WTC11 (cell line): Measurements from ENCODE around the gene RFLNA. TPM values are rescaled to one million over a fixed set of nuclear protein-coding genes. Genes with fewer than 3 reads are reported as not detected.

ENCODE experiments used
- ATAC-seq: fragments of 200-7000 bp; cut with Tn5 transposase; 2 replicates; pipeline ENCODE4 v1.10.0; 2021; ENCODE audit warnings: mild to moderate bottlenecking, moderate library complexity
- CTCF ChIA-PET: fragments of 300-600 bp; sonication (Branson Sonifier 250); formaldehyde crosslinking; loops from one replicate; lab custom pipeline; 2021; ENCODE audit warnings: antibody characterized with exemption; lab: Charles Lee
- POLR2A ChIA-PET: fragments of 350-600 bp; sonication (Branson Sonifier 250); formaldehyde crosslinking; loops from one replicate; lab custom pipeline; 2021; ENCODE audit warnings: antibody characterized with exemption; lab: Charles Lee
- DNase-seq: peaks from one replicate; pipeline ENCODE4 v3.0.0; 2021; ENCODE audit warnings: low spot score
- H3K27ac Mint-ChIP-seq: 2 replicates; pipeline ENCODE4 v1.8.0; 2021; ENCODE audit warnings: mixed read lengths
- H3K27me3 Mint-ChIP-seq: 2 replicates; pipeline ENCODE4 v1.8.0; 2021; ENCODE audit warnings: low read depth, mild to moderate bottlenecking, moderate library complexity, mixed read lengths
- H3K36me3 Mint-ChIP-seq: 2 replicates; pipeline ENCODE4 v1.8.0; 2021; ENCODE audit warnings: mixed read lengths
- H3K4me1 Mint-ChIP-seq: 2 replicates; pipeline ENCODE4 v1.8.0; 2022; ENCODE audit warnings: mixed read lengths
- H3K4me3 Mint-ChIP-seq: 2 replicates; pipeline ENCODE4 v1.8.0; 2021; ENCODE audit warnings: mild to moderate bottlenecking, moderate library complexity, mixed read lengths
- H3K9me3 Mint-ChIP-seq: 2 replicates; pipeline ENCODE4 v1.8.0; 2021; ENCODE audit warnings: mixed read lengths
- E2F4 ChIP-seq: sonication (generic); formaldehyde crosslinking; IDR thresholded peaks from 2 replicates; pipeline ENCODE4 v1.8.1; 2022; ENCODE audit warnings: low read depth, mild to moderate bottlenecking, moderate library complexity, missing genetic modification reagents, borderline replicate concordance
- EMX1 ChIP-seq: fragments of 250-450 bp; sonication (Bioruptor Pico); IDR thresholded peaks from 2 replicates; pipeline ENCODE4 v1.8.0; 2021; ENCODE audit warnings: mild to moderate bottlenecking
- FOXK1 ChIP-seq: sonication (generic); formaldehyde crosslinking; IDR thresholded peaks from 2 replicates; pipeline ENCODE4 v1.8.0; 2022; ENCODE audit warnings: mild to moderate bottlenecking, moderate library complexity, missing genetic modification reagents
- MLX ChIP-seq: sonication (generic); formaldehyde crosslinking; IDR thresholded peaks from 2 replicates; pipeline ENCODE4 v1.8.1; 2023; ENCODE audit warnings: mild to moderate bottlenecking, missing genetic modification reagents, moderate library complexity
- OVOL2 ChIP-seq: fragments of 250-450 bp; sonication (Bioruptor Pico); IDR thresholded peaks from 2 replicates; pipeline ENCODE4 v1.9.0; 2021; ENCODE audit warnings: mild to moderate bottlenecking, borderline replicate concordance
- PRRX2 ChIP-seq: fragments of 250-450 bp; sonication (Bioruptor Pico); IDR thresholded peaks from 2 replicates; pipeline ENCODE4 v1.8.0; 2021; ENCODE audit warnings: mild to moderate bottlenecking
- RELA ChIP-seq: sonication (generic); formaldehyde crosslinking; IDR thresholded peaks from 2 replicates; pipeline ENCODE4 v1.8.1; 2022; ENCODE audit warnings: missing genetic modification reagents, mild to moderate bottlenecking, borderline replicate concordance
- SMAD4 ChIP-seq: sonication (generic); formaldehyde crosslinking; IDR thresholded peaks from 2 replicates; pipeline ENCODE4 v1.8.0; 2022; ENCODE audit warnings: mild to moderate bottlenecking, missing genetic modification reagents
- SOX15 ChIP-seq: fragments of 250-450 bp; sonication (Bioruptor Pico); IDR thresholded peaks from 2 replicates; pipeline ENCODE4 v1.9.0; 2021; ENCODE audit warnings: mild to moderate bottlenecking
- STAT6 ChIP-seq: sonication (generic); formaldehyde crosslinking; conservative IDR thresholded peaks from 2 replicates; pipeline ENCODE4 v1.8.1; 2023; ENCODE audit warnings: mild to moderate bottlenecking, low read depth, missing genetic modification reagents, moderate library complexity
- TCF7 ChIP-seq: sonication (generic); formaldehyde crosslinking; IDR thresholded peaks from 2 replicates; pipeline ENCODE4 v1.8.0; 2022; ENCODE audit warnings: mild to moderate bottlenecking, low read depth, missing genetic modification reagents, moderate library complexity
- ZBTB21 ChIP-seq: sonication (generic); formaldehyde crosslinking; IDR thresholded peaks from 2 replicates; pipeline ENCODE4 v1.8.1; 2023; ENCODE audit warnings: mild to moderate bottlenecking, missing genetic modification reagents, borderline replicate concordance
- total RNA-seq: library from RNA; stranded (reverse); gene quantifications from 3 replicates; pipeline ENCODE4 v1.2.3, GENCODE V29; 2021
- TF ChIP-seq, protein P1 (sequence below): fragments of 250-450 bp; sonication (Bioruptor Pico); IDR thresholded peaks from 2 replicates; pipeline ENCODE4 v2.1.2; 2022; ENCODE audit warnings: mild to moderate bottlenecking, moderate library complexity
- TF ChIP-seq, protein P2 (sequence below): fragments of 250-450 bp; sonication (Bioruptor Pico); IDR thresholded peaks from 2 replicates; pipeline ENCODE4 v1.8.0; 2021; ENCODE audit warnings: mild to moderate bottlenecking
- TF ChIP-seq, protein P3 (sequence below): sonication (generic); formaldehyde crosslinking; IDR thresholded peaks from 2 replicates; pipeline ENCODE4 v1.8.0; 2023; ENCODE audit warnings: mild to moderate bottlenecking, missing genetic modification reagents
- TF ChIP-seq, protein P4 (sequence below): sonication (generic); formaldehyde crosslinking; IDR thresholded peaks from 2 replicates; pipeline ENCODE4 v1.8.0; 2023; ENCODE audit warnings: missing genetic modification reagents

Gene RFLNA
- total RNA-seq, 1 experiment from 2014 or later = 6.3 TPM

- TF ChIP-seq, protein P1, sequence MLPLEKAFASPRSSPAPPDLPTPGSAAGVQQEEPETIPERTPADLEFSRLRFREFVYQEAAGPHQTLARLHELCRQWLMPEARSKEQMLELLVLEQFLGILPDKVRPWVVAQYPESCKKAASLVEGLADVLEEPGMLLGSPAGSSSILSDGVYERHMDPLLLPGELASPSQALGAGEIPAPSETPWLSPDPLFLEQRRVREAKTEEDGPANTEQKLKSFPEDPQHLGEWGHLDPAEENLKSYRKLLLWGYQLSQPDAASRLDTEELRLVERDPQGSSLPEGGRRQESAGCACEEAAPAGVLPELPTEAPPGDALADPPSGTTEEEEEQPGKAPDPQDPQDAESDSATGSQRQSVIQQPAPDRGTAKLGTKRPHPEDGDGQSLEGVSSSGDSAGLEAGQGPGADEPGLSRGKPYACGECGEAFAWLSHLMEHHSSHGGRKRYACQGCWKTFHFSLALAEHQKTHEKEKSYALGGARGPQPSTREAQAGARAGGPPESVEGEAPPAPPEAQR = no peak
- TF ChIP-seq SOX15 (CRISPR knock-in tag) (no peak), ZBTB21 (no peak), E2F4 (no peak), SMAD4 (CRISPR knock-in tag) (no peak), STAT6 (CRISPR knock-in tag) (no peak)
- TF ChIP-seq, protein P2, sequence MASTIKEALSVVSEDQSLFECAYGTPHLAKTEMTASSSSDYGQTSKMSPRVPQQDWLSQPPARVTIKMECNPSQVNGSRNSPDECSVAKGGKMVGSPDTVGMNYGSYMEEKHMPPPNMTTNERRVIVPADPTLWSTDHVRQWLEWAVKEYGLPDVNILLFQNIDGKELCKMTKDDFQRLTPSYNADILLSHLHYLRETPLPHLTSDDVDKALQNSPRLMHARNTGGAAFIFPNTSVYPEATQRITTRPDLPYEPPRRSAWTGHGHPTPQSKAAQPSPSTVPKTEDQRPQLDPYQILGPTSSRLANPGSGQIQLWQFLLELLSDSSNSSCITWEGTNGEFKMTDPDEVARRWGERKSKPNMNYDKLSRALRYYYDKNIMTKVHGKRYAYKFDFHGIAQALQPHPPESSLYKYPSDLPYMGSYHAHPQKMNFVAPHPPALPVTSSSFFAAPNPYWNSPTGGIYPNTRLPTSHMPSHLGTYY (CRISPR knock-in tag) = no peak
These were observed 27.6 kb upstream of the RFLNA start (continued) for GRCh38 chr12:124267205-124267778.

GRCh38 chr12:124270671-124271070 lies 24.2 kb upstream of the RFLNA start:
- ChIA-PET POLR2A (interaction anchor here (0.7 kb wide), 1 partner anchor 387 kb away, joined by 3 read pairs; no protein-coding TSS in a partner anchor), CTCF (interaction anchor here (1.3 kb wide), 1 partner anchor 238 kb away, joined by 3 read pairs; no protein-coding TSS in a partner anchor)
- DNase-seq = no peak
- Mint-ChIP-seq H3K9me3 (peaks cover 24% of the 10 kb centered on the region), H3K36me3 (peaks cover 6% of the 10 kb centered on the region; the same call in 1 of the 2 replicates), H3K4me3 (no peak overlapping the region), H3K27me3 (no peaks in the 10 kb centered on the region; the same call in 1 of the 2 replicates), H3K27ac (0 out of 2 replicates have a peak overlapping the region, but pooled peaks have one; percentile 50), H3K4me1 (peaks cover 16% of the 10 kb centered on the region)
- ATAC-seq = 0 out of 2 replicates have a peak, but pooled peaks have one; percentile 9
- no peak for TF ChIP-seq TCF7 (CRISPR knock-in tag)
- no peak for TF ChIP-seq FOXK1 (CRISPR knock-in tag)
- TF ChIP-seq PRRX2 (CRISPR knock-in tag) = no peak
- no peak for TF ChIP-seq OVOL2 (CRISPR knock-in tag)
- TF ChIP-seq, protein P1 = no peak
- TF ChIP-seq, protein P3, sequence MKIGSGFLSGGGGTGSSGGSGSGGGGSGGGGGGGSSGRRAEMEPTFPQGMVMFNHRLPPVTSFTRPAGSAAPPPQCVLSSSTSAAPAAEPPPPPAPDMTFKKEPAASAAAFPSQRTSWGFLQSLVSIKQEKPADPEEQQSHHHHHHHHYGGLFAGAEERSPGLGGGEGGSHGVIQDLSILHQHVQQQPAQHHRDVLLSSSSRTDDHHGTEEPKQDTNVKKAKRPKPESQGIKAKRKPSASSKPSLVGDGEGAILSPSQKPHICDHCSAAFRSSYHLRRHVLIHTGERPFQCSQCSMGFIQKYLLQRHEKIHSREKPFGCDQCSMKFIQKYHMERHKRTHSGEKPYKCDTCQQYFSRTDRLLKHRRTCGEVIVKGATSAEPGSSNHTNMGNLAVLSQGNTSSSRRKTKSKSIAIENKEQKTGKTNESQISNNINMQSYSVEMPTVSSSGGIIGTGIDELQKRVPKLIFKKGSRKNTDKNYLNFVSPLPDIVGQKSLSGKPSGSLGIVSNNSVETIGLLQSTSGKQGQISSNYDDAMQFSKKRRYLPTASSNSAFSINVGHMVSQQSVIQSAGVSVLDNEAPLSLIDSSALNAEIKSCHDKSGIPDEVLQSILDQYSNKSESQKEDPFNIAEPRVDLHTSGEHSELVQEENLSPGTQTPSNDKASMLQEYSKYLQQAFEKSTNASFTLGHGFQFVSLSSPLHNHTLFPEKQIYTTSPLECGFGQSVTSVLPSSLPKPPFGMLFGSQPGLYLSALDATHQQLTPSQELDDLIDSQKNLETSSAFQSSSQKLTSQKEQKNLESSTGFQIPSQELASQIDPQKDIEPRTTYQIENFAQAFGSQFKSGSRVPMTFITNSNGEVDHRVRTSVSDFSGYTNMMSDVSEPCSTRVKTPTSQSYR = no peak
- no peak for TF ChIP-seq EMX1 (CRISPR knock-in tag)
- no peak for TF ChIP-seq MLX
- TF ChIP-seq, protein P4, sequence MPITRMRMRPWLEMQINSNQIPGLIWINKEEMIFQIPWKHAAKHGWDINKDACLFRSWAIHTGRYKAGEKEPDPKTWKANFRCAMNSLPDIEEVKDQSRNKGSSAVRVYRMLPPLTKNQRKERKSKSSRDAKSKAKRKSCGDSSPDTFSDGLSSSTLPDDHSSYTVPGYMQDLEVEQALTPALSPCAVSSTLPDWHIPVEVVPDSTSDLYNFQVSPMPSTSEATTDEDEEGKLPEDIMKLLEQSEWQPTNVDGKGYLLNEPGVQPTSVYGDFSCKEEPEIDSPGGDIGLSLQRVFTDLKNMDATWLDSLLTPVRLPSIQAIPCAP = no peak
- no peak for TF ChIP-seq RELA (CRISPR knock-in tag)
